ENCODE measurements around the gene FGD6.
A peak's percentile ranks its signal among the peaks of the same experiment; 100 is the strongest.

The FGD6 gene

GRCh38 chr12:95118138-95118787 lies 99.0 kb downstream of the FGD6 start:
- POLR2A ChIA-PET: no interaction called here
- TF ChIP-seq PKNOX1 (IDR thresholded peaks at IDR 0.05): no peak
- no peak for TF ChIP-seq ARNT (IDR thresholded peaks at IDR 0.05)
- no peak for TF ChIP-seq FOXM1 (IDR thresholded peaks at IDR 0.05; ENCODE audit: borderline replicate concordance)
- no peak for DNase-seq (ENCODE audit: extremely low spot score)
- CTCF ChIA-PET: interaction anchor here (1.5 kb wide), 1 partner anchor 99 kb away, joined by 4 read pairs; the partner anchor contains the start of gene VEZT

GRCh38 chr12:95117178-95117599 lies 100.1 kb downstream of the FGD6 start:
- peak; percentile 46 for DNase-seq (ENCODE audit: extremely low spot score)
- no peak for TF ChIP-seq BHLHE40 (IDR thresholded peaks at IDR 0.05; ENCODE audit: borderline replicate concordance)
- peak; percentile 57 for TF ChIP-seq ZNF384 (IDR thresholded peaks at IDR 0.05)
- ChIA-PET POLR2A (interaction anchor here (0.9 to 1.0 kb wide), 2 partner anchors 148 to 417 kb away, joined by 3 read pairs; no protein-coding TSS in a partner anchor), CTCF (interaction anchor here (0.7 to 2.0 kb wide), 9 partner anchors 10 to 429 kb away, joined by 3 to 9 read pairs (median 4); partner anchors contain the start of gene VEZT)

- ChIA-PET POLR2A (interaction anchor here (0.9 to 1.0 kb wide), 2 partner anchors 149 to 418 kb away, joined by 3 read pairs; no protein-coding TSS in a partner anchor), CTCF (interaction anchor here (0.9 to 2.0 kb wide), 6 partner anchors 10 to 423 kb away, joined by 3 to 9 read pairs (median 4); partner anchors contain the start of gene VEZT)
- no peak for DNase-seq (ENCODE audit: extremely low spot score)
- TF ChIP-seq TARDBP (IDR thresholded peaks at IDR 0.05): no peak
- TF ChIP-seq SP1 (IDR thresholded peaks at IDR 0.05): no peak
- TF ChIP-seq HDGF (IDR thresholded peaks at IDR 0.05; ENCODE audit: borderline replicate concordance): no peak
- no peak for TF ChIP-seq FOXM1 (IDR thresholded peaks at IDR 0.05; ENCODE audit: borderline replicate concordance)
- no peak for TF ChIP-seq ARNT (IDR thresholded peaks at IDR 0.05)
- TF ChIP-seq PKNOX1 (IDR thresholded peaks at IDR 0.05): no peak
- TF ChIP-seq ZNF384 (IDR thresholded peaks at IDR 0.05): no peak
- no peak for TF ChIP-seq FOXK2 (IDR thresholded peaks at IDR 0.05)
- TF ChIP-seq ELF4 (IDR thresholded peaks at IDR 0.05): no peak
- no peak for TF ChIP-seq FOXA1 (IDR thresholded peaks at IDR 0.05)
- TF ChIP-seq BHLHE40 (IDR thresholded peaks at IDR 0.05; ENCODE audit: borderline replicate concordance): no peak
- TF ChIP-seq L3MBTL2 (conservative IDR thresholded peaks at IDR 0.05): no peak
- TF ChIP-seq LEF1 (IDR thresholded peaks at IDR 0.05; ENCODE audit: borderline replicate concordance): no peak
- no peak for TF ChIP-seq CTBP1 (IDR thresholded peaks at IDR 0.05; ENCODE audit: borderline replicate concordance)
- no peak for TF ChIP-seq SUZ12 (IDR thresholded peaks at IDR 0.05)
- TF ChIP-seq NFRKB (IDR thresholded peaks at IDR 0.05): no peak
These were observed 100.5 kb downstream of the FGD6 start for GRCh38 chr12:95116773-95117172.

- CTCF ChIA-PET: interaction anchor here (2.0 kb wide), 1 partner anchor 221 kb away, joined by 9 read pairs; no protein-coding TSS in a partner anchor
- no peak for DNase-seq (ENCODE audit: extremely low spot score)
- POLR2A ChIA-PET: no interaction called here
- TF ChIP-seq NFRKB (IDR thresholded peaks at IDR 0.05) (no peak), SP1 (IDR thresholded peaks at IDR 0.05) (no peak), SUZ12 (IDR thresholded peaks at IDR 0.05) (no peak), TARDBP (IDR thresholded peaks at IDR 0.05) (no peak), ELF4 (IDR thresholded peaks at IDR 0.05) (no peak), FOXA1 (IDR thresholded peaks at IDR 0.05) (no peak), PKNOX1 (IDR thresholded peaks at IDR 0.05) (no peak), ARNT (IDR thresholded peaks at IDR 0.05) (no peak), LEF1 (IDR thresholded peaks at IDR 0.05; ENCODE audit: borderline replicate concordance) (no peak), ZNF384 (IDR thresholded peaks at IDR 0.05) (no peak), FOXM1 (IDR thresholded peaks at IDR 0.05; ENCODE audit: borderline replicate concordance) (no peak), BHLHE40 (IDR thresholded peaks at IDR 0.05; ENCODE audit: borderline replicate concordance) (no peak), L3MBTL2 (conservative IDR thresholded peaks at IDR 0.05) (no peak), HDGF (IDR thresholded peaks at IDR 0.05; ENCODE audit: borderline replicate concordance) (no peak), CTBP1 (IDR thresholded peaks at IDR 0.05; ENCODE audit: borderline replicate concordance) (no peak), FOXK2 (IDR thresholded peaks at IDR 0.05) (no peak)
These were observed 100.9 kb downstream of the FGD6 start for GRCh38 chr12:95116341-95116740.

GRCh38 chr12:95115641-95116040 lies 101.6 kb downstream of the FGD6 start:
- no peak for TF ChIP-seq FOXA1 (IDR thresholded peaks at IDR 0.05)
- no peak for TF ChIP-seq FOXM1 (IDR thresholded peaks at IDR 0.05; ENCODE audit: borderline replicate concordance)
- no peak for TF ChIP-seq L3MBTL2 (conservative IDR thresholded peaks at IDR 0.05)
- TF ChIP-seq CTBP1 (IDR thresholded peaks at IDR 0.05; ENCODE audit: borderline replicate concordance): no peak
- TF ChIP-seq SP1 (IDR thresholded peaks at IDR 0.05): no peak
- POLR2A ChIA-PET: interaction anchor here (1.4 kb wide), 1 partner anchor 102 kb away, joined by 5 read pairs; the partner anchor contains the start of genes FGD6 and VEZT
- CTCF ChIA-PET: no interaction called here
- no peak for DNase-seq (ENCODE audit: extremely low spot score)

- no peak for DNase-seq (ENCODE audit: extremely low spot score)
- POLR2A ChIA-PET: interaction anchor here (1.4 kb wide), 1 partner anchor 103 kb away, joined by 5 read pairs; the partner anchor contains the start of genes FGD6 and VEZT
- TF ChIP-seq NFRKB (IDR thresholded peaks at IDR 0.05): no peak
- TF ChIP-seq TARDBP (IDR thresholded peaks at IDR 0.05): no peak
- no peak for TF ChIP-seq SUZ12 (IDR thresholded peaks at IDR 0.05)
- TF ChIP-seq FOXK2 (IDR thresholded peaks at IDR 0.05): no peak
- TF ChIP-seq L3MBTL2 (conservative IDR thresholded peaks at IDR 0.05): no peak
- TF ChIP-seq FOXA1 (IDR thresholded peaks at IDR 0.05): no peak
- no peak for TF ChIP-seq ZNF384 (IDR thresholded peaks at IDR 0.05)
- no peak for TF ChIP-seq HDGF (IDR thresholded peaks at IDR 0.05; ENCODE audit: borderline replicate concordance)
- TF ChIP-seq PKNOX1 (IDR thresholded peaks at IDR 0.05): no peak
- no peak for TF ChIP-seq BHLHE40 (IDR thresholded peaks at IDR 0.05; ENCODE audit: borderline replicate concordance)
- no peak for TF ChIP-seq ARNT (IDR thresholded peaks at IDR 0.05)
- TF ChIP-seq CTBP1 (IDR thresholded peaks at IDR 0.05; ENCODE audit: borderline replicate concordance): no peak
- TF ChIP-seq SP1 (IDR thresholded peaks at IDR 0.05): no peak
- TF ChIP-seq FOXM1 (IDR thresholded peaks at IDR 0.05; ENCODE audit: borderline replicate concordance): no peak
These were observed 102.4 kb downstream of the FGD6 start for GRCh38 chr12:95114766-95115405.

More at GRCh38 chr12:95114766-95115405, 102.4 kb downstream of the FGD6 start:
- CTCF ChIA-PET: no interaction called here
